Fibroblast of lung (primary cell): ENCODE measurements around the gene MALL. TPM values are rescaled to one million over a fixed set of nuclear protein-coding genes. Genes with fewer than 3 reads are reported as not detected.
A peak's percentile ranks its signal among the peaks of the same experiment; 100 is the strongest.

Source experiments
- DNase-seq, 2 donors: peaks; one replicate each; pipeline versions ENCODE4 v3.0.0 to v3.0.0-alpha.2; 2010; ENCODE audit warnings: low read depth in 2 of 2
- H2AFZ ChIP-seq: 2 replicates; pipeline ENCODE4 v1.5.1; 2012; ENCODE audit warnings: low read length, control low read depth, inconsistent platforms
- H3K27ac ChIP-seq: 2 replicates; pipeline ENCODE4 v1.5.1; 2011; ENCODE audit warnings: low read length, control low read depth; ENCODE audit not compliant: insufficient read depth
- H3K27me3 ChIP-seq: 2 replicates; pipeline ENCODE4 v1.5.1; 2011; ENCODE audit warnings: mild to moderate bottlenecking, low read length; ENCODE audit not compliant: control insufficient read depth, insufficient read depth
- H3K36me3 ChIP-seq: 2 replicates; pipeline ENCODE4 v1.5.1; 2011; ENCODE audit warnings: low read length; ENCODE audit not compliant: control insufficient read depth, insufficient read depth
- H3K4me1 ChIP-seq: 2 replicates; pipeline ENCODE4 v1.5.1; 2011; ENCODE audit warnings: low read length; ENCODE audit not compliant: control insufficient read depth, insufficient read depth; ENCODE audit errors: extremely low read depth
- H3K4me2 ChIP-seq: 2 replicates; pipeline ENCODE4 v1.5.1; 2011; ENCODE audit warnings: low read length, control low read depth; ENCODE audit not compliant: insufficient read depth; ENCODE audit errors: extremely low read depth
- H3K4me3 ChIP-seq, 4 experiments: fragments of 200-600 bp in 1 of 4; sonication (generic) in 1 of 4; replicated peaks in 1 of 4; 2 replicates each; pipeline ENCODE4 v1.5.1; 2011 to 2016; ENCODE audit warnings: low read length in 4 of 4, low read depth in 3 of 4, mild to moderate bottlenecking in 3 of 4, control low read depth in 2 of 4, inconsistent platforms in 1 of 4, mixed read lengths in 1 of 4; ENCODE audit not compliant: insufficient read depth in 1 of 4; ENCODE audit errors: control extremely low read depth in 1 of 4
- H3K79me2 ChIP-seq: 2 replicates; pipeline ENCODE4 v1.5.1; 2012; ENCODE audit warnings: mild to moderate bottlenecking, low read length, inconsistent platforms; ENCODE audit not compliant: control insufficient read depth, insufficient read depth
- H3K9ac ChIP-seq: 2 replicates; pipeline ENCODE4 v1.5.1; 2011; ENCODE audit warnings: mild to moderate bottlenecking, low read length, control low read depth; ENCODE audit not compliant: insufficient read depth
- H3K9me3 ChIP-seq: 2 replicates; pipeline ENCODE4 v1.5.1; 2012; ENCODE audit warnings: low read depth, low read length; ENCODE audit not compliant: control insufficient read depth, insufficient read depth
- H4K20me1 ChIP-seq: 2 replicates; pipeline ENCODE4 v1.5.1; 2011; ENCODE audit warnings: low read length; ENCODE audit not compliant: control insufficient read depth, insufficient read depth; ENCODE audit errors: extremely low read depth
- EZH2 ChIP-seq: IDR thresholded peaks from 2 replicates; pipeline ENCODE4 v1.5.1; 2012; ENCODE audit warnings: low read length, control low read depth, mild to moderate bottlenecking; ENCODE audit errors: missing control alignments
- polyA plus RNA-seq, 2 donors: library from polyadenylated mRNA; depleted of rRNA in 1 of 2; stranded (reverse) in 1 of 2; unstranded in 1 of 2; fragments of >200 nt; gene quantifications; 2 replicates each; pipeline ENCODE4 v1.2.1, GENCODE V29; 2011 to 2012; ENCODE audit warnings: missing spikeins in 1 of 2
- total RNA-seq: library from RNA; depleted of rRNA; stranded (reverse); fragments of >200 nt; gene quantifications from 2 replicates; pipeline ENCODE4 v1.2.1, GENCODE V29; 2014
- TF ChIP-seq, protein P1 (sequence below), 2 donors: IDR thresholded peaks in 1 of 2; conservative IDR thresholded peaks in 1 of 2; 1 replicate in 1 of 2; 2 replicates in 1 of 2; pipeline ENCODE4 v1.5.1; 2011 to 2012; ENCODE audit warnings: low read length in 2 of 2, control low read depth in 1 of 2, inconsistent platforms in 1 of 2, low read depth in 1 of 2, mild to moderate bottlenecking in 1 of 2

Gene MALL
- total and polyA plus RNA-seq, 2 donors (not counting 1 experiment from before 2014, with no cell fraction given) = 3.1 to 3.6 TPM

DNA sequence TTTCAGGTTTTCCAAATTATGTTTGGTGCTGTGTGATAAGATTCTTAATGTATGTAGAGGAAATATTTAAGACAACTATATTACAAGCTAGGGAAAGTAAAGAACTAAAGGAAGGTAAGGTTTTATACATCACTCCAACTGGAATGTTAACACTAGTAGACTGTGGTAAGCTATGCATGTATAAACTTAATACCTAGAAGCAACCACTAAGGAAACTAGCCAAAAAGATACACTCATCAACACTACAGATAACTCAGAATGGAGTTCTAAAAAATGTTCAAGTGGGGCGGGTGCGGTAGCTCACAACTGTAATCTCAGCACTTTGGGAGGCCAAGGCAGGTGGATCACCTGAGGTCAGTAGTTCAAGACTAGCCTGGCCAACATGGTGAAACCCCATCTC is 37.8 kb upstream of the MALL start:
- Histone ChIP-seq H3K9ac (no peak overlapping the region), H3K27ac (no peak overlapping the region), H3K4me1 (peaks cover 12% of the 10 kb centered on the region), H3K9me3 (no peaks in the 10 kb centered on the region), H4K20me1 (no peaks in the 10 kb centered on the region), H3K79me2 (no peaks in the 10 kb centered on the region), H3K4me2 (no peak overlapping the region), H2AFZ (no peak overlapping the region), H3K36me3 (no peaks in the 10 kb centered on the region), H3K27me3 (no peaks in the 10 kb centered on the region), H3K4me3 (no peak overlapping the region)
- DNase-seq = peak in 1 of 2 donors; percentile 71
- TF ChIP-seq EZH2 = no peak
- TF ChIP-seq, protein P1, sequence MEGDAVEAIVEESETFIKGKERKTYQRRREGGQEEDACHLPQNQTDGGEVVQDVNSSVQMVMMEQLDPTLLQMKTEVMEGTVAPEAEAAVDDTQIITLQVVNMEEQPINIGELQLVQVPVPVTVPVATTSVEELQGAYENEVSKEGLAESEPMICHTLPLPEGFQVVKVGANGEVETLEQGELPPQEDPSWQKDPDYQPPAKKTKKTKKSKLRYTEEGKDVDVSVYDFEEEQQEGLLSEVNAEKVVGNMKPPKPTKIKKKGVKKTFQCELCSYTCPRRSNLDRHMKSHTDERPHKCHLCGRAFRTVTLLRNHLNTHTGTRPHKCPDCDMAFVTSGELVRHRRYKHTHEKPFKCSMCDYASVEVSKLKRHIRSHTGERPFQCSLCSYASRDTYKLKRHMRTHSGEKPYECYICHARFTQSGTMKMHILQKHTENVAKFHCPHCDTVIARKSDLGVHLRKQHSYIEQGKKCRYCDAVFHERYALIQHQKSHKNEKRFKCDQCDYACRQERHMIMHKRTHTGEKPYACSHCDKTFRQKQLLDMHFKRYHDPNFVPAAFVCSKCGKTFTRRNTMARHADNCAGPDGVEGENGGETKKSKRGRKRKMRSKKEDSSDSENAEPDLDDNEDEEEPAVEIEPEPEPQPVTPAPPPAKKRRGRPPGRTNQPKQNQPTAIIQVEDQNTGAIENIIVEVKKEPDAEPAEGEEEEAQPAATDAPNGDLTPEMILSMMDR (conservative IDR thresholded peaks at IDR 0.05 in 1 of 2, IDR thresholded peaks at IDR 0.05 in 1 of 2; ENCODE audit: low read depth in 1 of 2, low read length in 2 of 2) = no peak

DNA sequence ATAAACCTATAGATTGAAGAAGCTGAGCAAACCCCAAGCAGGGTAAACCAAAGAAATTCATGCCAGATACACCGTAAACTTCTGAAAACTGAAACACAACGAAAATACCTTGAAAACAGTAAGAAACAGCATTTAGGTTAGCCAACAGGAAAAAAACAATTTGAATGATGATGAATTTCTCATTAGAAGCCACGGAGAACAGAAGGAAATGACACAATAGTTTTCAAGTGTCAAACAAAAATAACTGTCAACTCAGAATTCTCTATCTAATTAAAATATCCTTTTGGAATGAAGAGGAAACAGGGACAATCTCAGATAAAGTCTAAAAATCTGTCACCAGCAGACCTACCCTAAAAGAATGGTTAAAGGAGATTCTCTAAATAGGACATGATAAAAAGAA is 37.3 kb upstream of the MALL start:
- Histone ChIP-seq H3K27ac (no peak overlapping the region), H3K79me2 (no peaks in the 10 kb centered on the region), H3K4me3 (no peak overlapping the region), H4K20me1 (no peaks in the 10 kb centered on the region), H3K4me1 (peaks cover 12% of the 10 kb centered on the region), H3K4me2 (no peak overlapping the region), H3K9me3 (no peaks in the 10 kb centered on the region), H2AFZ (no peak overlapping the region), H3K9ac (no peak overlapping the region), H3K27me3 (no peaks in the 10 kb centered on the region), H3K36me3 (no peaks in the 10 kb centered on the region)
- TF ChIP-seq, protein P1 (conservative IDR thresholded peaks at IDR 0.05 in 1 of 2, IDR thresholded peaks at IDR 0.05 in 1 of 2; ENCODE audit: low read depth in 1 of 2, low read length in 2 of 2) = no peak
- TF ChIP-seq EZH2 = no peak
- no peak for DNase-seq

DNA sequence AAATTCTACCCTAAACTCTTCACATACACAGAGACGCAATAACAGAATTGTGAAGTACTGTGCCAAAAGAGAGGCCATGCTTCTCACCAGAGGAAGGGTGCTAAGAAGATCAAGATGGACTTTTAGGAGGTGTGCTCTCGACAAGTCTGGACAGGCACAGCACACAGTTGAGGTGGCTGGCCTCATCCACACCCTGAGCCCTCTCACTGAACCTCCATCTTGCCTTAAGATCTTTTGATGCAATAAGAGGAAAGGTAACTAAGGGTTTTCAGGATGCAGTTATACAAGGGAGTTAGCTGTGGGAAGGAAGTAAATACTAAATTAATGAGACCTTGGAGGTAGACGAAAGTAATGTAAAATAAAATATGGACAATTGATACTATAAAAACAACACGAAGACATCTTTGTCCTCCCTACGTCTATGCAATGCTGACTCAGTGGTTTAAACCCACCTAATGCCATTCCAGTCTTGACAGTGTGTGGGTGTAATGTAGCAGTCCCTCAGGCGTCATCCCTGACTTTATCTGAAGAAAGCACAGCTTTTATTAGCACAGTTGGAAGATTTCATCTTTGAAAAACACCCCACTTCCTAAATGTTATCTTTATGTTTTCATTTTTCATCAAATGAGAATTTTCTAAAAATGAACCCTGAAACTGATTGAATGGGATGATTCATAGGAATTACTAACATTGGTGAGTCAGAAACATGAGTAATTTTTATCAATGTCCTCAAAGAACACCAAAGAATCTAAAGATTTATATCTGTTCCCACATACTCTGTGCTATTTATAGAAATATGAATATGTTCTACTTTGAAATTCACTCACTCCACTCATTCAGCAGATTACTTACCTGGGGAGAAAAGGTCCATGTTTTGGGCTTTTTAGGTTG is 34.0 kb upstream of the MALL start:
- no peaks in the 10 kb centered on the region for H3K27me3 ChIP-seq
- no peaks in the 10 kb centered on the region for H3K79me2 ChIP-seq
- H4K20me1 ChIP-seq = no peaks in the 10 kb centered on the region
- H3K9me3 ChIP-seq = no peaks in the 10 kb centered on the region
- peak overlapping the region; percentile 39 for H2AFZ ChIP-seq
- H3K4me3 ChIP-seq = no peak overlapping the region
- H3K27ac ChIP-seq = peak overlapping the region; percentile 78
- peak overlapping the region; percentile 73 for H3K4me2 ChIP-seq
- DNase-seq = peak; percentile 83 to 97
- no peak overlapping the region for H3K9ac ChIP-seq
- no peak for TF ChIP-seq EZH2
- TF ChIP-seq, protein P1 (conservative IDR thresholded peaks at IDR 0.05 in 1 of 2, IDR thresholded peaks at IDR 0.05 in 1 of 2; ENCODE audit: low read depth in 1 of 2, low read length in 2 of 2) = no peak
- peaks cover 12% of the 10 kb centered on the region for H3K4me1 ChIP-seq
- H3K36me3 ChIP-seq = no peaks in the 10 kb centered on the region
